ENCODE results near the gene LCP2.

DNA sequence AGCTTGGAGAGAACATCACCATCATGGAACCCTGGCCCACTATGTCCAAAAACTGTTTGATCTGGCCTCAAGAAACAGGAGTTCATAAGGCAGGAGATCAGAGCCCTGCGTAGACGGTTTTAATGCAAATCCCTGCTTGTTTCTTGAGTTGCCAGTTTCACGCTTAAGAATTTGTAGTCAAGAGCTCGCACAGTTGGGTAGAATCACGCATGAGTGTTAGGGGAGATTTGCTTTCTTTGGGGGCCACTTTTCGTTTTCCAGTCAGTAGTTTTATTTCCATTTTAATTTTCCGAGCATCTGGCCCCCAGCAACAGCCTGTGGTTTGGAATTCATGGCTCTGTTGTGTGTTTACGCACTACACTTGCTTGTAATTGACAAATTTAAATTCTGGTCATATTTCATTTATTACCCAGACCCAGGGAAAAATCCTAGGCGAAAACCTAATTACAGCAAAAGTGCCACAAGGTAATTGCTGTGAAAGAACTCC, 71.4 kb downstream of the LCP2 start:
- TF ChIP-seq, protein P1, sequence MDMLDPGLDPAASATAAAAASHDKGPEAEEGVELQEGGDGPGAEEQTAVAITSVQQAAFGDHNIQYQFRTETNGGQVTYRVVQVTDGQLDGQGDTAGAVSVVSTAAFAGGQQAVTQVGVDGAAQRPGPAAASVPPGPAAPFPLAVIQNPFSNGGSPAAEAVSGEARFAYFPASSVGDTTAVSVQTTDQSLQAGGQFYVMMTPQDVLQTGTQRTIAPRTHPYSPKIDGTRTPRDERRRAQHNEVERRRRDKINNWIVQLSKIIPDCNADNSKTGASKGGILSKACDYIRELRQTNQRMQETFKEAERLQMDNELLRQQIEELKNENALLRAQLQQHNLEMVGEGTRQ (IDR thresholded peaks at IDR 0.05; ENCODE audit: low read depth, low read length): no peak
- no peak for TF ChIP-seq BHLHE40 (IDR thresholded peaks at IDR 0.05; ENCODE audit: low read depth, low read length)
- TF ChIP-seq, protein P2, sequence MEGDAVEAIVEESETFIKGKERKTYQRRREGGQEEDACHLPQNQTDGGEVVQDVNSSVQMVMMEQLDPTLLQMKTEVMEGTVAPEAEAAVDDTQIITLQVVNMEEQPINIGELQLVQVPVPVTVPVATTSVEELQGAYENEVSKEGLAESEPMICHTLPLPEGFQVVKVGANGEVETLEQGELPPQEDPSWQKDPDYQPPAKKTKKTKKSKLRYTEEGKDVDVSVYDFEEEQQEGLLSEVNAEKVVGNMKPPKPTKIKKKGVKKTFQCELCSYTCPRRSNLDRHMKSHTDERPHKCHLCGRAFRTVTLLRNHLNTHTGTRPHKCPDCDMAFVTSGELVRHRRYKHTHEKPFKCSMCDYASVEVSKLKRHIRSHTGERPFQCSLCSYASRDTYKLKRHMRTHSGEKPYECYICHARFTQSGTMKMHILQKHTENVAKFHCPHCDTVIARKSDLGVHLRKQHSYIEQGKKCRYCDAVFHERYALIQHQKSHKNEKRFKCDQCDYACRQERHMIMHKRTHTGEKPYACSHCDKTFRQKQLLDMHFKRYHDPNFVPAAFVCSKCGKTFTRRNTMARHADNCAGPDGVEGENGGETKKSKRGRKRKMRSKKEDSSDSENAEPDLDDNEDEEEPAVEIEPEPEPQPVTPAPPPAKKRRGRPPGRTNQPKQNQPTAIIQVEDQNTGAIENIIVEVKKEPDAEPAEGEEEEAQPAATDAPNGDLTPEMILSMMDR (conservative IDR thresholded peaks at IDR 0.05; ENCODE audit: low read depth, low read length): no peak
- no peak for TF ChIP-seq MXI1 (IDR thresholded peaks at IDR 0.05; ENCODE audit: borderline replicate concordance, low read depth, low read length)
